ENCODE data around the gene SRPK2.

DNA sequence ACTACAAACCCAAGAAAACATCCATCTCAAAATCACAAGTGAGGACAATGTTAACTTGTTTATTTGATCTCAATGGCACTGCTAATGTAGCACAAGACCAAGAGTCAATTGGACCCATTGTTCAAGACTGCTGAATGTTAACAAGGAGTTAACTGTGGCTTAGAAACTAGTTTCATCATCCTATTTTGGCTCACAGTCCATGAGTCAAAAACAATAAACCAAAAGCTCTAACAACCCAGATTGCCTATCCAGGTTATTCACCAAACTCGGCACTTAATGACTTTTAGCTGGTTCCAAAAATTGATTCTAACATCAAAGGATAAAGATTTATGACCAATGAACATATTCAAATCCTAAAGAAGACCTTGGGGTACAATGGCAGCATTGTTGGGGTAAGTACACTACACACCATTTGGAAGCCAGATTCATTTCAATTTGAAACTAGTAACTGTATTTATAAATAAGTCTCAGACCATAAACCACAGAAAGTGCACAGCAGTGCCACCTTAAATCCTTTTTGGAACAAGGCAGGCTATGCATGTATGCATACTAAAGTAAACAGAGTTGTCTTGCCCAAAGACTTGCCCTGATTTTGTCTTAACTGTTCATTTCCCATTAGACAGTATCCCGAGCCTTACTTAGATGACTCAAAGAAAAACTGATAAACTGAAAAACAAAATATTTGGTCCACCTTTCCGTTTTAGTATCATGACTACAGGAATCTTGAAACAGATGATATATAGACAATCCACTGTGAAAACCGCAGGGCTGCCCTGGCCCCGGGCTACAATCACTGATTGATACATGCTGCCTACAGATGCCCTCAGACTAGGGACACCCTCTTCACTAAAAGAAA is 84.5 kb downstream of the SRPK2 start:
- TF ChIP-seq, protein P1, sequence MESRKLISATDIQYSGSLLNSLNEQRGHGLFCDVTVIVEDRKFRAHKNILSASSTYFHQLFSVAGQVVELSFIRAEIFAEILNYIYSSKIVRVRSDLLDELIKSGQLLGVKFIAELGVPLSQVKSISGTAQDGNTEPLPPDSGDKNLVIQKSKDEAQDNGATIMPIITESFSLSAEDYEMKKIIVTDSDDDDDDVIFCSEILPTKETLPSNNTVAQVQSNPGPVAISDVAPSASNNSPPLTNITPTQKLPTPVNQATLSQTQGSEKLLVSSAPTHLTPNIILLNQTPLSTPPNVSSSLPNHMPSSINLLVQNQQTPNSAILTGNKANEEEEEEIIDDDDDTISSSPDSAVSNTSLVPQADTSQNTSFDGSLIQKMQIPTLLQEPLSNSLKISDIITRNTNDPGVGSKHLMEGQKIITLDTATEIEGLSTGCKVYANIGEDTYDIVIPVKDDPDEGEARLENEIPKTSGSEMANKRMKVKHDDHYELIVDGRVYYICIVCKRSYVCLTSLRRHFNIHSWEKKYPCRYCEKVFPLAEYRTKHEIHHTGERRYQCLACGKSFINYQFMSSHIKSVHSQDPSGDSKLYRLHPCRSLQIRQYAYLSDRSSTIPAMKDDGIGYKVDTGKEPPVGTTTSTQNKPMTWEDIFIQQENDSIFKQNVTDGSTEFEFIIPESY (IDR thresholded peaks at IDR 0.05): no peak
- no peak for TF ChIP-seq CTCF (IDR thresholded peaks at IDR 0.05; ENCODE audit: low read depth, low read length, missing input control)
- peak; percentile 13 to 17 for TF ChIP-seq RXRA (IDR thresholded peaks at IDR 0.05)
- TF ChIP-seq TAF1 (conservative IDR thresholded peaks at IDR 0.05): no peak
- TF ChIP-seq RAD21 (IDR thresholded peaks at IDR 0.05): no peak
- TF ChIP-seq, protein P2, sequence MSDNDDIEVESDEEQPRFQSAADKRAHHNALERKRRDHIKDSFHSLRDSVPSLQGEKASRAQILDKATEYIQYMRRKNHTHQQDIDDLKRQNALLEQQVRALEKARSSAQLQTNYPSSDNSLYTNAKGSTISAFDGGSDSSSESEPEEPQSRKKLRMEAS (IDR thresholded peaks at IDR 0.05): no peak
- TF ChIP-seq YY1 (IDR thresholded peaks at IDR 0.05): no peak
- TF ChIP-seq EGR1 (IDR thresholded peaks at IDR 0.05; ENCODE audit: low read depth in 2 of 2): no peak
- no peak for TF ChIP-seq FOXA1 (IDR thresholded peaks at IDR 0.05)
- no peak for TF ChIP-seq REST (IDR thresholded peaks at IDR 0.05)
- no peak for TF ChIP-seq HNF4G (IDR thresholded peaks at IDR 0.05)
- no peak for TF ChIP-seq GABPA (IDR thresholded peaks at IDR 0.05 in 1 of 2, conservative IDR thresholded peaks at IDR 0.05 in 1 of 2)
